OCI-LY7 (cell line): ENCODE data around the gene GLIS2. TPM values are rescaled to one million over a fixed set of nuclear protein-coding genes. Genes with fewer than 3 reads are reported as not detected.

Source experiments
- BruUV-seq: library from RNA; stranded (reverse); fragments of 400-500 nt; replicated peaks from 2 replicates; lab custom pipeline; 2021; lab: Mats Ljungman, UMichigan
- CTCF ChIA-PET: fragments of 300-600 bp; sonication (Branson Sonifier 250); formaldehyde crosslinking; loops from one replicate; lab custom pipeline; 2022; ENCODE audit warnings: antibody characterized with exemption; ENCODE audit not compliant: unreplicated experiment; lab: Charles Lee
- POLR2A ChIA-PET: fragments of 300-600 bp; sonication (Branson Sonifier 250); formaldehyde crosslinking; loops from one replicate; lab custom pipeline; 2022; ENCODE audit warnings: antibody characterized with exemption; lab: Charles Lee
- DNase-seq: peaks from one replicate; pipeline ENCODE4 v3.0.0-alpha.2; 2015; ENCODE audit warnings: low spot score
- H2AFZ ChIP-seq: fragments of 200-600 bp; sonication (generic), shearing (Covaris generic); 2 replicates; pipeline ENCODE4 v1.6.1; 2014; ENCODE audit warnings: mild to moderate bottlenecking, antibody characterized with exemption, low read length, moderate library complexity
- H3K27ac ChIP-seq: fragments of 200-600 bp; sonication (generic); 2 replicates; pipeline ENCODE4 v1.5.1; 2014; ENCODE audit warnings: mixed run types, low read depth, mild to moderate bottlenecking, moderate library complexity, low read length, inconsistent platforms; ENCODE audit not compliant: poor library complexity, severe bottlenecking
- H3K36me3 ChIP-seq: fragments of 200-600 bp; sonication (generic); 2 replicates; pipeline ENCODE4 v1.6.1; 2014; ENCODE audit warnings: mild to moderate bottlenecking, antibody characterized with exemption, low read length, moderate library complexity, mixed read lengths; ENCODE audit not compliant: insufficient read depth
- H3K4me1 ChIP-seq: fragments of 200-600 bp; sonication (generic); 2 replicates; pipeline ENCODE4 v1.5.1; 2014; ENCODE audit warnings: mild to moderate bottlenecking, low read length; ENCODE audit not compliant: insufficient read depth, poor library complexity, severe bottlenecking
- H3K4me2 ChIP-seq: fragments of 200-600 bp; sonication (generic); 2 replicates; pipeline ENCODE4 v1.6.1; 2014; ENCODE audit warnings: mild to moderate bottlenecking, low read length
- H3K4me3 ChIP-seq: fragments of 200-600 bp; sonication (generic); 2 replicates; pipeline ENCODE4 v1.5.1; 2014; ENCODE audit warnings: mild to moderate bottlenecking, low read depth, low read length; ENCODE audit not compliant: poor library complexity, severe bottlenecking
- H3K79me2 ChIP-seq: fragments of 200-600 bp; sonication (generic); 2 replicates; pipeline ENCODE4 v1.6.1; 2016; ENCODE audit warnings: low read depth, mild to moderate bottlenecking, low read length, moderate library complexity, mixed read lengths; ENCODE audit not compliant: insufficient read depth
- H3K9me2 ChIP-seq: fragments of 200-600 bp; sonication (generic); 2 replicates; pipeline ENCODE4 v1.6.1; 2016; ENCODE audit warnings: mild to moderate bottlenecking, low read length, mixed read lengths; ENCODE audit not compliant: insufficient read depth
- H3K9me3 ChIP-seq: fragments of 200-600 bp; sonication (generic); 2 replicates; pipeline ENCODE4 v1.6.1; 2014; ENCODE audit warnings: mild to moderate bottlenecking, mixed run types, low read length, mixed read lengths
- H4K20me1 ChIP-seq: fragments of 200-600 bp; sonication (generic); 2 replicates; pipeline ENCODE4 v1.6.1; 2014; ENCODE audit warnings: mild to moderate bottlenecking, antibody characterized with exemption, low read length, moderate library complexity, mixed read lengths; ENCODE audit not compliant: insufficient read depth
- CTCF ChIP-seq: fragments of 200-600 bp; sonication (generic); conservative IDR thresholded peaks from 2 replicates; pipeline ENCODE4 v1.5.1; 2014; ENCODE audit warnings: mild to moderate bottlenecking, antibody characterized with exemption, low read length, moderate library complexity, mixed read lengths
- EZH2phosphoT487 ChIP-seq: fragments of 200-600 bp; sonication (generic); IDR thresholded peaks from 2 replicates; pipeline ENCODE4 v1.6.1; 2018; ENCODE audit warnings: low read depth, borderline replicate concordance, mild to moderate bottlenecking, mixed run types, antibody characterized with exemption, low read length, moderate library complexity, mixed read lengths
- intact Hi-C: fragments of 100-400 bp; cut with micrococcal nuclease; formaldehyde crosslinking; loops from one replicate; pipeline ENCODE4 v1.10.0; 2022; ENCODE audit not compliant: unreplicated experiment
- total RNA-seq, 2 experiments: library from RNA; depleted of rRNA in 1 of 2; stranded (reverse); fragments of >200 nt in 1 of 2; shearing (Covaris generic) in 1 of 2; gene quantifications; 2 replicates each; pipeline ENCODE4 v1.2.3, GENCODE V29; 2014 to 2022

GLIS2 gene
- total RNA-seq, 2 experiments from 2014 or later: 0.08 TPM; not detected in 1

- POLR2A ChIA-PET: no interaction called here
- CTCF ChIA-PET: no interaction called here
- Histone ChIP-seq H3K27ac (no peak overlapping the region), H3K79me2 (no peaks in the 10 kb centered on the region), H3K9me2 (no peaks in the 10 kb centered on the region), H3K9me3 (no peaks in the 10 kb centered on the region), H3K36me3 (no peaks in the 10 kb centered on the region), H3K4me3 (no peak overlapping the region), H3K4me2 (no peak overlapping the region), H3K4me1 (peaks cover 11% of the 10 kb centered on the region), H2AFZ (no peak overlapping the region), H4K20me1 (no peaks in the 10 kb centered on the region)
- peak; percentile 21 for DNase-seq
- intact Hi-C loops: no loop called here
- BruUV-seq: no TSS peak
- TF ChIP-seq EZH2phosphoT487 (no peak), CTCF (no peak)
These were observed 3.9 kb downstream of the GLIS2 start for GRCh38 chr16:4319454-4320421.

GRCh38 chr16:4320571-4321137 lies 4.8 kb downstream of the GLIS2 start:
- Histone ChIP-seq H4K20me1 (no peaks in the 10 kb centered on the region), H3K4me1 (peaks cover 5% of the 10 kb centered on the region), H3K4me3 (no peak overlapping the region), H3K4me2 (no peak overlapping the region), H3K9me2 (no peaks in the 10 kb centered on the region), H3K9me3 (no peaks in the 10 kb centered on the region), H2AFZ (no peak overlapping the region), H3K27ac (no peak overlapping the region), H3K36me3 (no peaks in the 10 kb centered on the region), H3K79me2 (no peaks in the 10 kb centered on the region)
- no peak for TF ChIP-seq CTCF
- no peak for TF ChIP-seq EZH2phosphoT487
- intact Hi-C loops: no loop called here
- ChIA-PET CTCF (no interaction called here), POLR2A (no interaction called here)
- no TSS peak for BruUV-seq
- DNase-seq: no peak
